GM11168 (cell line): Measurements from ENCODE around the gene RNPS1.

ENCODE experiments used
- in situ Hi-C: fragments of 300-500 bp; cut with MboI; formaldehyde crosslinking; loops from one replicate; pipeline ENCODE4 v1.12.0; 2022; ENCODE audit warnings: low sequenced_read_pairs; ENCODE audit not compliant: unreplicated experiment

The RNPS1 gene

DNA sequence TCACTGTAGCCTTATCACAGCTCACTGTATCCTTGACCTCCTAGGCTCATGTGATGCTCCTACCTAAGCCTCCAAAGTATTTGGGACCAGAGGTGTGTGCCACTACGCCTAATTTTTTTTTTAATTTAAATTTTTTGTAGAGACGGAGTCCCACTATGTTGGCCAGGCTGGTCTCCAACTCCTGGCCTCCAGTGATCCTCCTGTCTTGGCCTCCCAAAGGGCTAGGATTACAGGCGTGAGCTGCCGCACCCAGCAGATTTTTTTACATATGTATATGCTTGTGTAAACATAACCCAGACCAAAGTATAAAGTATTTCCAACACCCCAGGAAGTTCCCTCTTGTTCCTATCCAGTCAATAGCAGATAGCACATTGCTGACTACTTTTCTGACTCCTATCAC lies 51.6 kb downstream of the RNPS1 start:
- in situ Hi-C loops = no loop called here

DNA sequence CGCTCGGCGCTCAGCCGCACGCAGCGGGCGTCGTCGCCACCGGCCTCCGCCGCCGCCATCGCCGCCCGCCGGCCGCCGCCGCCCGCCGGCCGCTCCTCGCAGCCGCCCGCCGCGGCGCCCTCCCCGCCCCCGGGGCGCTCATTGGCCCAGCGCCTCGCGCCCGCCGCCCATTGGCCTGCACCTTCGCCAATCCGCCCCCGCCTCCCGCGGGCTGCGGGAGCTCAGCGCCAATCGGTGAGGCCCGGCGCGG lies 53.3 kb downstream of the RNPS1 start, which contains the start of gene PGP:
TSS of gene PGP (minus strand) at position 122 of the 250 bp plus-strand sequence. CDS start at position 59, 63 bp downstream.
- in situ Hi-C loops = no loop called here

DNA sequence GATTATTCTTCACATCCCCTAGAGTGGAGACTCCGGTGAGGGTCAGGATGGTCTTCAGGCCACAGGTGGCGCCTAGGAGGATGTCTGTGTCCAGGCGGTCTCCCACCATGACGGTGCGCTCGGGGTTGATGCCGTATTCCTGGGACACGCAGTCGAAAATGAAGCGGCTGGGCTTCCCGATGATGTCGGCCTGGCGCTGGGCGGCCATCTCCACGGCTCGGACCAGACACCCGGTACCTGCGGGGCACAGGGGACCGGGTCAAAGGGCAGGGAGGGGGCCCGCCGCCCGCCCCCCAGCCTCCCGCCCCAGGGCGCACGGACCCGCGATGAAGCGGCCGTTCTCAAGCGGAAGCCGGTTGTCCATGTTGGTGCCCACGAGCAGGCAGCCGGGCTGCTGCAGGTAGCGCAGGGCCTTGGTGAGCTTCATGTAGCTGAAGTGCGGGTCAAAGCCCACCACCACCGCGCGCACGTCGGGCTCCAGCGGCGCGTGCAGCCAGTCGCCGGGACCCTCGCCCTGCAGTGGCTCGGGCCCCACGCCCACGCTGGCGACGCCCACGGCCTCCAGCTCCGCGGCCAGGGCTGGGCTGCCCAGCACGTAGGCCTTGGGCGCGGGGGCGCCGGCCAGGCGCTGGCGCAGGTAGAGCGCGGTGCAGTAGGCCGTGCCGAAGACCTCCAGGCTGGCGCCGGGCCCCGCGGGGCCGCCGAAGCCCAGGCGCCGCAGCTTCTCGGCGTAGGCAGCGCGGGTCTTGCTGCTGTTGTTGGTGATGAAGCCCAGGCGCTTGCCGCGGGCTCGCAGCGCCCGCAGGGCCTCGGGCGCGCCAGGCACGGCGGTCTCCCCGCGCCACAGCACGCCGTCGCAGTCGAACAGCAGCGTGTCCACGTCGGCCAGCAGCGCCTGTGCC lies 53.9 kb downstream of the RNPS1 start:
- in situ Hi-C loops = no loop called here

- in situ Hi-C loops = no loop called here
Observed at GRCh38 chr16:2212362-2213324, 55.3 kb downstream of the RNPS1 start.

DNA sequence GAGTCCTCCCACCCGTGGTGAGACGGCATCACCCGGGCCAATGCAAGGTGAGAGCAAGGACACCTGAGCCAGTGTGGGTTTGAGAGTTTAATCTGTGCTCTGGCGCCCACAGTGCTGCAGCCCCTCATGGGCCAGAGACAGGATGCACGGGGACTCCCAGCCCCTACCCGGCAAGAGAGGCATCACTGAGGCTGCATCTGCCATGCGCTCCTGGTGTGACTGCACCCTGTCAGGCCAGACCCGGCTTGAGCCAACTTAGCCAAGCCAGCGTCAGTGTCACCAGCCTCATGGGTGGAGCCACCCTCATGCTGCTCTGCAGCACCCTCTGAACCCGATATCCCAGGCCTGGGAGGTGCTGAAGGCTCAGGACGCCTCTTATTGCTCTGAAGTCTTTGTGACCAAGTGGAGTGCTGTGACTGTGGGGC lies 56.0 kb downstream of the RNPS1 start:
- in situ Hi-C loops = no loop called here

GRCh38 chr16:2210386-2211365 lies 57.2 kb downstream of the RNPS1 start, which contains the start of gene BRICD5:
Gene BRICD5 (minus strand): TSS chr16:2210863. CDS start chr16:2210833, 30 bp downstream.
- in situ Hi-C loops = no loop called here

GRCh38 chr16:2210009-2210332 lies 58.0 kb downstream of the RNPS1 start:
- in situ Hi-C loops = no loop called here

GRCh38 chr16:2209258-2210008 lies 58.5 kb downstream of the RNPS1 start:
- in situ Hi-C loops = no loop called here

DNA sequence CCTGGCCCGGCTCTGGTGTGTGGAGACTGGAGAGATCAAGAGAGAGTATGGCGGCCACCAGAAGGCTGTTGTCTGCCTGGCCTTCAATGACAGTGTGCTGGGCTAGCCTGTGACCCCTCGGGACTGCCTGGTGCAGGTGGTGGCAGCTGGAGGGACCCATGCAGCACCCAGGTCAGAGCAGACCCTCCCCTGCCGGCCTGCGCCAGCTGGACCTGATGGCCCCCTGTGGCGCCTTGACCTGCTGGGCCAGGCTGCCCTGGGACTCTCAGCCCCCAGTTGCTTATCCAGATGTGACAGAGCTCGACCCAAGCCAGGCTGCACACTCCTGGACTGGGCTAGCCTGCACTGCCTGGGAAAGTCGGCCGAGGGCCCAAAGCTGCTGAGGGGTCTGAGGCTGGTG lies 59.2 kb downstream of the RNPS1 start:
- in situ Hi-C loops = no loop called here

DNA sequence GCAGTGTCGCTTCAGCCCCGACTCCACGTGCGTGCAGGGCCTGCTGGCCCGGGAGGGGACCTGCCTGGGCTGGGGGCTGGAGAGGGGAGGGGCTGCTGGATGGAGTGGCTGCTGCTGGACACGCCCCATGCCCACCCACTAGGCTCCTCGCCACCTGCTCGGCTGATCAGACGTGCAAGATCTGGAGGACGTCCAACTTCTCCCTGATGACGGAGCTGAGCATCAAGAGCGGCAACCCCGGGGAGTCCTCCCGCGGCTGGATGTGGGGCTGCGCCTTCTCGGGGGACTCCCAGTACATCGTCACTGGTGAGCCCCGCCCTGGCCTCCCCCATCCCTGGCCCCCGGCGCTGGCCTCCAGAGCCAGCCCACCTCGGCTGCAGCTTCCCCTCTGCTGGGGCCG lies 59.6 kb downstream of the RNPS1 start:
- in situ Hi-C loops = no loop called here

GRCh38 chr16:2207872-2208271 lies 60.1 kb downstream of the RNPS1 start:
- in situ Hi-C loops = no loop called here

DNA sequence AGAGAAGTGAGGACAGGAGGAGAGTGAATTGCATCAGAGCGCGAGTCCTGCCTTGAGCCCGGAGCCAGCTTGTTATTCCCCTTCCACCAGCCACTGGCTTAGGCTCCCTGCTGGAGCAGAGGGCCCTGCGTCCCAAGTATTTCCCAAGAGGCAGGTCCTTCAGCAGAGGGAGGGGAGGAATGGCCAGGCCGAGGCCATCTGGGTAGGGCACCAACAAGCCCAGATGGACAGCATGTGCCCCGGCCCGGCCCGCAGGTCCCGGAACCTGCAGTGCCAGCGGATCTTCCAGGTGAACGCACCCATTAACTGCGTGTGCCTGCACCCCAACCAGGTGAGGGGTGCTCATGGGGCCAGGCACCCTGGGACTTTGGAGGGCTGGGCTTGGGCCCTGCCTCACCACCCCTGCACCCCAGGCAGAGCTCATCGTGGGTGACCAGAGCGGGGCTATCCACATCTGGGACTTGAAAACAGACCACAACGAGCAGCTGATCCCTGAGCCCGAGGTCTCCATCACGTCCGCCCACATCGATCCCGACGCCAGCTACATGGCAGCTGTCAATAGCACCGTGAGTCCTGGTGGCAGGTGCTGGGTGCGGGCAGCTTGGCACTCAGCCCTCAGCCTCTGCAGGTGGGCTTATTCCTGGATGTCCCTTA lies 61.0 kb downstream of the RNPS1 start:
- in situ Hi-C loops = no loop called here

DNA sequence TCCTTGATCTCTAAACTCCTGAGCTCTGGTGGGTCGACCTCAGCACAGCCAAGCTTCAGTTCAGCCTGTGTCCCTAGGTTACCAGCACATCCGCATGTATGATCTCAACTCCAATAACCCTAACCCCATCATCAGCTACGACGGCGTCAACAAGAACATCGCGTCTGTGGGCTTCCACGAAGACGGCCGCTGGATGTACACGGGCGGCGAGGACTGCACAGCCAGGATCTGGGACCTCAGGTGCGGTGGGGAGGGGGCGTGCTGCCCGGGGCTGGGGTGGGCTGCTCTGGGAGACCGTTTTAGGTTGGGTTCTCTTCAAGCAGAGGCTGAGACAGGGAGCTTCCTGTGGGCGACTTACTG lies 61.5 kb downstream of the RNPS1 start:
- in situ Hi-C loops = no loop called here

DNA sequence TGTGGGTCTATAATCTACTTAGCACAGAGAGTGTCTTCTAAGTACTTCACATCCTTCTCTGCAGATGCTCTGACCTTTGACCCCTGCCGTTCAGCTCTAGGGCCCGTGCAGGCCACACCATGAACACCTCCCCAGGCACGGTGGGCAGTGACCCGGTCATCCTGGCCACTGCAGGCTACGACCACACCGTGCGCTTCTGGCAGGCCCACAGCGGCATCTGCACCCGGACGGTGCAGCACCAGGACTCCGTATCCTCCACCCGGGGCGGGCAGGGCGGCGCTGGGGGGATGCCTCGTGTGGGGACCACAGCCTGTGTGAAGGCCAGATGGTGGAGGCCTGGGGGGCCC lies 62.0 kb downstream of the RNPS1 start:
- in situ Hi-C loops = no loop called here

- in situ Hi-C loops = no loop called here
Observed at GRCh38 chr16:2205104-2205966, 62.6 kb downstream of the RNPS1 start, which contains the start of gene MLST8. Gene MLST8 (plus strand): TSS chr16:2205454. CDS start chr16:2206086, 632 bp downstream.

DNA sequence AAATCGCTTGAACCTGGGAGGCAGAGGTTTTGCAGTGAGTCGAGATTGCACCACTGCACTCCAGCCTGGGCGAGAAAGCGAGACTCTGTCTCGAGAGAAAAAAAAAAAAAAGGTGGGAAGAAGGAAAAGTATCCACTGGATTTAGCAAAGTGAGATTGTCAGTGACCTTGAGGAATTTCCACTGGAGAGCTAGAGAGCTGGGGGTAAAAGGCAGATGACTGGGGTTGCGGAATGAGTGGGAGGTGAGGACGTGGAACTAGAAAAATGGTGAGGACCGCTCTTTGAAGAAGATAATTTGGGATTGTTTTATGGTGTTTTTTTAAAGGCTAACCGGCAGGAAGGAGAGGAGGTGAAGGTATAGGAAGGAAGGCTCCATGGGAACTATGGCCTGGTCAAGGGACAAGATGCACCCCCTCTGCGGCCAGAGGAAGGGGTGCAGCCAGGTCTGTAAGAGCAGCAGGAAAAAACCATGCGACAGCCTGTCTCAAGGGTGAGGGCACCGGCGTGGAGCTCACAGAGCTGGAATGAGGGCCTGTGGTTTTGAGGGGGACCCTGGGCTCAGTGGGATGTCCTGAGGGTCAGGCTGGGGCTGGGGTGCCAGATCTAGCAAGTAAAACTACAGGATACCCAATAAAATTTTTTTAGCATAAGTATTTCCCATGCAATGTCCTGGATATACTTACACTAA lies 63.4 kb downstream of the RNPS1 start:
- in situ Hi-C loops = no loop called here
